GM11168 (cell line): ENCODE results near the gene ATP8B3.

Source experiments
- in situ Hi-C: fragments of 300-500 bp; cut with MboI; formaldehyde crosslinking; loops from one replicate; pipeline ENCODE4 v1.12.0; 2022; ENCODE audit warnings: low sequenced_read_pairs; ENCODE audit not compliant: unreplicated experiment

ATP8B3 gene

DNA sequence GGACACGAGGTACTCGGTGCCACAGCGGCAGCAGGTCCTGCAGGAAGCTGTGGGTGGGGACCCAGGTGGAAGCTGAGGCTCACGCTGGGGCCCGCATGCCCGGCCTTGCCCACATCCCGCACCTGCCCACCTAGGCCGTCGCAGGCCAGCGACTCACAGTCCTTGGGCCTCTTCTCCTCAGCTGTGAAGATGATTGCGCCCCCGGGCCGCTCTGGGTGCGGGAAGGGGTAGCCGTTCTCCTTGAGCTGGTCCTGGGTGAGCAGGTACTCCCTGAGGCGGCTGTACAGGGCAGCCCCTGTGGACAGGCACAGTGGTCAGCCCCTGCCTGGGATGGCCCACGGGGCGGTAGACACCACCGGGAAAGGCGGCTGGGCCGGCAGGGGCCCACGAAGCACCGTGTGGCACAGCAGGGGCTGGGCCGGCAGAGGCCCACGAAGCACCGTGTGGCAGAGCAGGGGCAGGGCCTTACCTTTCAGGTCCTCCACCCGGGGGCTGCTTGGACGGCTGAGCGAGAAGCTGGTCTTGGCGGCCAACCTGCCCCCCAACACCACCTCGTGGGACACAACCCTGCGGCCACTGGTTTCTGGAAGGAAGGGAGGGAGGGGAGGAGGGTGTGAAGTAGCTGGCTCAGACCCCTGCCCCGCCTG, 6.6 kb upstream of the ATP8B3 start:
- in situ Hi-C loops, result no loop called here

DNA sequence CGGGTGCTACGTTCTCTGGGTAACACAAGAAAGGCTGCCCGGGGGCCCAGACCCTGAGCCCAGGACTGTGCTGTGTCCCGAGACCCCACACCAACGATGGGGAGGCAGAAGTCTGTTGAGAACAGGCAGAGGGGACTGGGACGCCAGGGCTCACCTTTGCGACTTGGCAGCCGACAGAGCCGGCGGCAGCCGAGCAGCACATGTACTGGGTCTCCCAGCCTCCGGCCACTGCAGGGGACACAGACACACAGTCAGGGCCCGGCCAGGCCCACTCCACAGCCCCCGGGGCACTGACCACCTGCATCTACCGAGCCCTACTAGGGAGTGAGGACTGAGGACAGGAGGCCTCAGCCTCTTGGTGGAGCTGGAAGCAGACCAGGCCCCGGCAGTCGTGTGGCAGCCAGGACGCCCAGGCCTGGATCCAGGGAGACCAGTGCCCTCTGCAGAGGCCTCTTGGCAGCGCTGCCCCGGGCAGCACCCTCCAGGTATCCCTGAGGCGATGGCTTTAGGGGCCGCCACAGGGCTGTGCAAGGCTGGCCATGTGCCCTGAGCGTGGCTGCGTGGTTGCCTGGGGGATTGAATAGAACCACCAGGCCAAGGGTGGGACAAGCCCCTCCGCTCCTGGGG, 5.6 kb upstream of the ATP8B3 start:
- in situ Hi-C loops, result no loop called here

GRCh38 chr19:1816530-1817298, 4.6 kb upstream of the ATP8B3 start:
- in situ Hi-C loops, result no loop called here

- in situ Hi-C loops, result no loop called here
Measured at GRCh38 chr19:1815605-1816529, 3.8 kb upstream of the ATP8B3 start.

DNA sequence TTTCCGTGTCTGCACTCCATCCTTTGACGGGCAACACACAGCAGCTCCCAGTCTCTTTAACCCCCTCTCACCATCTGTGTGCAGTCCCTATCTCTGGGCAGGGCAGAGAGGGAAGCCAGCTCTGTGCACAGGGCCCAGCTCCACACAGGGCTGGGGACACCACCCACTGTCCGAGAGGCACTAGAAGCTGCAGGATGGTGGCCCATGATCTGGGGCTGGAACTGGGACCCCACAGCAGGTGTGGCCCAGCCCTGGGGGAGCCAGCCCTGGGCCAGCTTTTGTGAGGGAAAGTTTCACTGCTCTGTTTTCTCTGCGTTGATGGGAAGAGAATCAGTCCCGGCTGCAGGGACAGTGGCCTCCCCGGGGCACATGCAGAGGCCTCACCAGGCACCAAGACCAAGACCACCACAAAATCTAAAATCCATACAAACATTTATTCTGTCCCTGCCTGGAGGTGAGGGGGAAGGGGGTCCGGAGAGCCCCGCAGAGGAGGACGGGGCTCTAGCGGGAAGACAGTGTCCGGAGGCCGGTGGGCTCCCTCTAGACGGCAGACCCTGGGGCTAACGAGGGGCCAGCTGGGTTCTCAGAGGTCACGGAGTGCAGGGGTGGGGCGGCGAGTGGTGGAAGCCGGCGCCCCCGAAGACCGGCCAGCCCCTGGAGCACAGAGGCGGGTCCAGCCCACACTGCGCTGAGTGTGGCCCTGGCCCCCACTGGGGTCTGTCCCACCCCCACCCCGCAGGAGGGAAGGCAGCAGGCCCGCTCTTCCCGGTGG, 2.9 kb upstream of the ATP8B3 start:
- in situ Hi-C loops, result no loop called here

GRCh38 chr19:1814391-1814790, 2.3 kb upstream of the ATP8B3 start:
- in situ Hi-C loops, result no loop called here

- in situ Hi-C loops, result no loop called here
Measured at GRCh38 chr19:1813192-1814182, 1.4 kb upstream of the ATP8B3 start.

GRCh38 chr19:1812426-1813191, 533 bp upstream of the ATP8B3 start:
- in situ Hi-C loops, result no loop called here

DNA sequence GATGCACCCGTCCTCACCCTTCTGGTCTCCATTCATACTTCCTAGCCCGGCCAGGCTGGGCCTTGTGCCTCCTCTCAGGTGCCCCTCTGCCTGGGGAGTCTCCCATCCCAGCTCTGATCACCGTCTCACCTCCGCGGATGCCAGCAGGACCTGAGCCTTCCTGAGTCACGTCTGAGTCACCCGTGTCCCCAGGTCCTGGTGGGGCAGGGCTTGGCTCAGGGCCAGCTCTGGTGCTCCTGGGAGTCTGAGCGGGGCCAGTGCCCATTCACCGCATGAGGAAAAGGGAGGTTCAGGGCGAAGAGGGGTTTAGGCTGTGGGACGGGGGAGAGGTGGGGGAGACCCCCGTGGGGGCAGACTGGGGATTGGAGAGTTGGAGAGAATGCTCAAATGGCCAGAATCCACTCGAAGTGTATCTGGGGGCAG, 593 bp downstream of the ATP8B3 start:
- in situ Hi-C loops, result no loop called here

DNA sequence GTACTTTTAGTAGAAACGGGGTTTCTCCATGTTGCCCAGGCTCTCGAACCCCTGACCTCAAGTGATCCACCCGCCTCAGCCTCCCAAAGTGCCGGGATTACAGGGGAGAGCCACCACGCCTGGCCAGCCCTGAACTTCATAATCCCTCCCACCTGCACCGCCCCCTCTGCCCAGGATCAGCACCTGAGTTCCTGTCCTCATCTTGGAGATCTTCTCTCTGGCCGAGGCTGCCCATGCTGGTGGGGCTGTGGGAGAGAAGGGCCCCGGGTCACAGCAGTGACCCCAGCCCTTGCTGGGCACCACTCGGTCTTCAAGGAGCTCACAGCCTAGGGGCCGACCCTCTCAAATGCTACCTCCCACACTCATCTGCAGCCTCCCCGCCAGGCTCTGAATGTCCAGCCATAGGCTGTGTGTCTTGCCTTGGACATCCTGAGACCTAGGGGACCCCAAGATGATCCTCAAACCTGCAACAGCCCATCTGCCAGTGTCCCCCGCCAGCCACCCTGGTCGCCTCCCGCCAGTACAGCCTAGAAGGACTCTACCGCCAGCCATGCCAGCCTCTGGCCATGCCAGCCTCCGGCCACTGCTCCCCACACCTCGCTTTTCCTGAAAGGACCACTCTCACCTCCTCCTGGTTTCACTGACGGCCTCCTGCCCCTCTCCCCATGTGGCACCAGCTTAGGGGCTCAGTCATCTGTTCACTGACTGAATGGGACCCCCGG, 1.5 kb downstream of the ATP8B3 start:
- in situ Hi-C loops, result no loop called here

DNA sequence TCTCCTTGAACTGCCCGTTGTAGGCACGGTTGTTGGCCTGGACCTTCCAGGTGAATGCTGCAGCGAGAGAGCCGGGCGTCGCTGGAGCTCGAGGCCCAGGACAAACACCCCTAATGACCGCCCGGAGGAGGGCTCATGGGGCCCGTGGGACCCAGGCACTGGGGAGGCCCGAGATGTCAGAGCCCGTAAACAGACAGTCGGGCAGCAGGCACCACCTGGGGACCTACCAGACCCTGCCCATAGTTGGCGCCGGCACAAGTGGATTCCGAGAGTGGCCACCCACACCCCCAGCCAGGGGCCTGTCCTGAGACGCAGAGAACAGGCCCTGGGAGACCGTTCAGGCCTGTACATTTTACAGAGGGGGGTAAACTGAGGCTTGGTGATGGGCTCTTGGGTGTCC, 2.4 kb downstream of the ATP8B3 start:
- in situ Hi-C loops, result no loop called here

- in situ Hi-C loops, result no loop called here
Measured at GRCh38 chr19:1808395-1808731, 3.7 kb downstream of the ATP8B3 start.

DNA sequence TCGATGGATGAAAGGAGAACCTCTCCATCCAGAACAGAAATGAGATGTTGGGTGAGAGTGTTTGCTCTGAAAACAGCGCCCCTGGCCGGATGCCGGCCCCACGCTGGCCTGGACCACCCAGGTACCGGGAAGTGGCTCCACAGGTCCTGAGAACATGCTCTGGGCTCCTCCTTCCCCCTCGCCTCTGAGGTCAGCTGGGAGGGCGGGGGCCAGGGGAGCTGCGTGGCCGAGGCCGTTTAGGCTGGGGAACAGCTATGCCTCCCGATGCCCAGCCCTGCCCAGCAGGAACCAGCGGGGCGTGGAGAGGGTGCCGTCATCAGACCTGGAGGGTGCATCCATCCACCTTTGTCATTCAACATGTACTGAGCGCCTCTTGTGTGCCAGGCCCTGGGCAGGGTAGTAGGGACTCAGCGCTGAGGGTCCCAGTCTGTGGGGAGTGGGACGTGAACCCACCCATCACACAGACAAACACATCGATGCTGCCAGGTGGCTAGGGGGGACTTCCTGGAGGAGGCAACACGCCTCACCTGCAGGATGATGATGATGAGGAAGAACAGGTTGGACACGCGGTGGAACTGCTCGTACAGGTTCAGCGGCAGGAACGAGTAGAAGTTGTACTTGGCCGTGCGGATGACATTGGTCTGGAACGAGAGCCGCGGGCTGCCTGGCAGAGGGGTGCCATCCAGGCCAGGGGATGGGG, 4.2 kb downstream of the ATP8B3 start:
- in situ Hi-C loops, result no loop called here

- in situ Hi-C loops, result no loop called here
Measured at GRCh38 chr19:1807030-1807694, 4.9 kb downstream of the ATP8B3 start.

- in situ Hi-C loops, result no loop called here
Measured at GRCh38 chr19:1806184-1807029, 5.7 kb downstream of the ATP8B3 start.
